HG03159 (cell line): Measurements from ENCODE around the gene TUBB2B.

Source experiments
- ATAC-seq: cut with Tn5 transposase; IDR thresholded peaks from one replicate; pipeline ENCODE4 v1.9.1; 2021; ENCODE audit warnings: mild to moderate bottlenecking, moderate library complexity; ENCODE audit not compliant: unreplicated experiment

Gene TUBB2B

GRCh38 chr6:3235486-3235885 lies 8.0 kb upstream of the TUBB2B start:
- ATAC-seq, result peak; percentile 52

DNA sequence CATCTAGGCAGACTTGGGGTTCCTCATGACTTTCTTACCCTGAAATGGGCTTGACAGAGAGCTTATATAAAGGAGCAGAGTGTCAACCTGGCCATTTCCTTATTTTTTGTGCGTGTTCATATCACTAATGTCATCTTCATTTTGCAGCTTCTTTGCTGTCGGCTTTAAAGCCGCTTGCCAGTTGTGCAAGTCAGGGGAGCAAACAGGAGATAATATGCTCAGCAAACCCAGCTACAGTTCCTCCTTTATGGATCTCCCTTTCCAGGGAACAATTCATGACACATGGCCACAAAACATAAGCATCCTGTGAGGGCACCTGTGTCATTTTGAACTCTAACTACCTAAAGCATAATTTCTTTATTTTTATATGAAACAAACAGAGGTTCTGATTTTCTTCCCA lies 6.5 kb upstream of the TUBB2B start:
- ATAC-seq, result no peak

GRCh38 chr6:3233321-3233720 lies 5.9 kb upstream of the TUBB2B start:
- ATAC-seq, result no peak

GRCh38 chr6:3232017-3232945 lies 4.8 kb upstream of the TUBB2B start:
- ATAC-seq, result no peak

GRCh38 chr6:3231247-3232016 lies 4.0 kb upstream of the TUBB2B start:
- ATAC-seq, result no peak

DNA sequence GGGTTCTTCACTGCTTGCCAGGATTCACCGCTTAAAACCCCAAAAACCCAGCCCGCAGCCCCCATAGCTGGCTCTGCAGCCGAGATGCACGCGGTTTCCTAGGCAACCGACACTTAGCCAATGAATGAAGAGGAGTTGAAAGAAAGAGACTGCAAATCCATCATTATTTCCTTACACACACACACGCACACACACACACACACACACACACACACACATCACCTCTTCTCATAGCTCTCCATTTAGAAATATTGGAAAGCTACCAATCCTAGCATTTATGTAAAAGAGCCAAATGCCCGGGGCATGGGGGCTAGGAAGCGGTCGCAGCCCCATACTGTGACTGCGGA lies 3.4 kb upstream of the TUBB2B start:
- ATAC-seq, result no peak

DNA sequence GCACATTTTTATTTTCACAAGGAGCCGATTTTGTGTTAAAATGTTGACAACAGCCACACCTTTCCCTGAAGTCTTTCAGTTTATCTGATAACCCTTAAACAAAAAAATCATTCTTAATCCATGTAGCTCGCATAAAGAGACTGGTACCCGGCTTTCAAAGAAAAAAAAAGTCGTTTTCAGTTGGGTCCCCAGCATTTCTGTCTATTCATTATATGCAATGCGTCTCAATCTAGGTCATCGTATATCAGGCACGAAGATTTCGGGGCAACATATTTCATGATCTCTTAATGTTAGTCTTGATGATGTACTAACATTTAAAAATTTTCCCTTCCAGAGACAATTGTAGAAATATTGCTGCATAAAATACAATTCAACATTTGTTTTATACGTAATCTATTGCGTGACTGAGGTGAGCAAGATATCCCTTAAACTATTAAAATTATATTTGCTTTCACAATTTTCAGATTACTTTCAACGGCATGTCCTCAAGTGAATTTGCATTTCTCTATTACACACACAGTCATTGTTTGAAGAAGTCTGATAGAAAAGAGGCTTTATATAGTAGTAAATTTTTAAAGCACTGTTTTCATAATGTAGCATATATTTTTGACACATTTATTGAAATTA lies 2.9 kb upstream of the TUBB2B start:
- no peak for ATAC-seq

DNA sequence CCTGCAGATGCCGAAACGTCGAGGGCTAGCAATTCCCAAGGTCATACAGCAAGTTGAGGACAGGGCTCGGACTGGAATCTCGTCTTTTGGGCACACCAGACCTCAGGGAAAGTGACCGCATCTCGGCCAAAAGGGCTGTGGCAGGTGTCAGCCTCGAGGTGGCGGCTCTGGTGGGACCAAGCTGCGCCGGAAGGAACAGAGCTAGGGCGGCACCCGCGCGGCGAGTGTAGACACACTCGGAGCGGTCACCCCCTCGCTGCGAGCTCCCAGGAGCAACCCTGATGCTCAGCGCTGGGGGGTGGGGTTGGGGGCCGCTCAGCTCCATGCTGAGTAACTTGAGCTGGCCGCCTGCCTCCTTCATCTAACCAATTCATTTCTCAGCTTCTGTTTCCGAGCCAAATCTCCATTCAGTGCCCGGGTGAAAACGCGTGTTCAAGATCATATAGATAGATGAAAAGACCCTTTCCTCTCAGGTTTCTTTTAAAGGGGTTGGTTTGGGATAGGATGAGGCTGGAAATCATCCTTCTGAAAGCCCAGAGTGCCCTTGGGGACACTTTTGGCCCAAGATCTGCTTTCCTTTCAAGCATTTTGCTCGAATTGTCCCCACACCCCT lies 2.2 kb upstream of the TUBB2B start:
- ATAC-seq, result no peak

- ATAC-seq, result no peak
Measured at GRCh38 chr6:3228771-3229565, 1.5 kb upstream of the TUBB2B start.

DNA sequence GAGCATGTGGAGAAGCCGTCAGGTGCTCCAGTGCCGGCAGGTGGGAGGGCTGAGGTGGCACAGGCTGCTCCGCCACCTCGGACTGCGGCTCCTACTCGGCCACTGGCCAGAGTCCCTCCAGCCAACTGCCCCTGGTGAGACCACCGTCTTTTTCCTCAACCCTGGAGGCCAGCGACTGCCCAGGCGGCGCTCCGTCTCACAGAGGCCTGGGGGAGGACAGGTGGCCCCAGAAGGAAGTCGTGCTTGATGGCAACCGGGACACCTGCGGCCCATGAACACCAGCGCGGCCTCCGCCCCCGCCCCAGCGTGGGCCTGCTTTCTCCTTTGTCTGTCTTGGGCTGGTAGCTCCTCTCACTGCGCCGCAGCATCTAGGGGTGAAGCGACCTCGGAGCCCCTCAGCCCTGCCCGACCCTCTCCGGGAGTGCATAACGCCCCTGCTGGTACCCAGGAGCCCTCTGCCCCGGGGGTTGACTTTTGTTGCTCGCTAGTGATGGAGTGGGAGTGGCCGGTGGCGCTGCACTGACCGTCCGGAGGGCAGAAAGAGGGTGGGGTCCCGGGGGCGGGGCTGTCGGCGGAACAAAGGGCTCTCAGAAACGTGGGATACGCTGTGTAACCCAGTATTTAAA lies 706 bp upstream of the TUBB2B start:
- no peak for ATAC-seq

- ATAC-seq, result no peak
Measured at GRCh38 chr6:3226481-3227362, 731 bp downstream of the TUBB2B start.

DNA sequence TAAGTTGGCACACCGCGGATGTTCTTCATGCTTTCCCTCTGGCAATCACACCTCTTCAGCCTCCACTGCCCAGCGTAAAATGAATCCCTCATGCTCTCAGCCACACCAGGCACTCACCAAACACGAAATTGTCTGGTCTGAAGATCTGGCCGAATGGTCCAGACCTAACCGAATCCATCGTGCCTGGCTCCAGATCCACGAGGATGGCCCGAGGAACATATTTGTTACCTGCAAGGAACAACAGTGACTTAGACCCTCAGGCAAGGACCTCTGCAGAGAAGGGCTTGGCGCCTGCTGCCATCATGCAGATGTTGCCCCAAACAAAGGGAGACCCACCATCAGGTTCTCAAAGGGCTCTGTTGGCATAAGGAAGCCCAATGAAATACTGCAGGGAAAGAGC lies 1.4 kb downstream of the TUBB2B start:
- no peak for ATAC-seq

DNA sequence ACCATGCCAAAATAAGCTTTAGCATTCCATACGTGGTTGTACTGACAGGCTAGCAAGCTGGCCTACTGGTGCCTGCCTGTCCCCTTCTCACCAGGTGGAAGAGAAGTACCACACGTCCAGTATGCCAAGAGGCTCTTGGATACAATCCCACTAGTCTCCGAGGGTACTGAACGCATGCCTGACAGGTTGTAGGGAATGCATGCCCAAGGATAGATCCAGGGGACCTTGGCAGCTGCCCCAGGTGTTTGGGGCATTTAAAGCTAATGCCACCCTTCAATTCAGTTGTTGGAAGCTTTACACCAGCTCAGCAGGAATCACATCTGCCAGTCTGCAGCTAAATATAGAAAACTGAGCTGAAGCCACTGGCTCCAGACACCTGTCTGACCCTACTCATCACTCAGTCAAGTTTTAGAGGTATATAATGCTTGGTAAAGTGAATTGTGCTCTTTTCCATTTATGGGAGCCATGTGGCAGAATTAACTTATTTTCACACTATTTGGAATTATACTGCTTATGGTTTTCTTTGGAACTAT lies 4.9 kb downstream of the TUBB2B start:
- ATAC-seq, result no peak

- ATAC-seq, result no peak
Measured at GRCh38 chr6:3221578-3221977, 5.9 kb downstream of the TUBB2B start.

- ATAC-seq, result no peak
Measured at GRCh38 chr6:3220366-3220765, 7.1 kb downstream of the TUBB2B start.

DNA sequence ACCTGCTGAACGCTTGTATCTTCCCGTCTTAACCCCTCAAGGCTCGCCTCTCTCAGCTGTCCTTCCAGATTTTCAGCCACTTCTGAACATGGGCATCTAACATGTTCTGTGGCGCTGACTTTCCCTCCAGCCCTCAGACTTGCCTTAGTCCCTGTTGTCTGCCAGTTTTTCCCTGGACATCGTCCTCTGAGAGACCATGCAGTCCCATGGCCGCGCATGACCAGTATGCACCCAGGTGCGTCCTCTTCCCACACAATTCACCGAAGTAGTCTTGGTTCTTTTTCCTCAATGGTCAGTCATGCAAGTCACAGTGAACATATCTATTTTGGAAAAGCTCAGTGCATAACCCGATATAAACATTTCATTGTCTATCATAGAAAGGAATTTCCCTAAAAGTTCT lies 9.2 kb downstream of the TUBB2B start:
- no peak for ATAC-seq

DNA sequence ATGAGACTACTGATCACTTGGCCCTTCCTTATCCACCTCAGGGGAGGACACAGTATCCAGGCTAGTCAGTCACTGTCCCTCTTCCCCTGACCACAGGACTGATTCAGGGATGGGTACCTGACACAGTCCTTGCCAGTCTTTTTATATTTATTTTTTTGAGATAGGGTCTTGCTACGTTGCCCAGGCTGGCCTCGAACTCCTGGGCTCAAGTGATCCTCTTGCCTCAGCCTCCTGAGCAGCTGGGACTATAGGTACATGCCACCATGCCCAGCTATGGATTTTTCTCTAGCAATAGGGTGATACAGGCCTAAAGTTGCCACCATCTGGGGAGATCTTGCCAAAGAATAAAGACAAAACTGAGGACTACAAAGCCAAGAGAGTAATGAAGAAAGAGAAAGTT lies 10.2 kb downstream of the TUBB2B start:
- ATAC-seq, result no peak

DNA sequence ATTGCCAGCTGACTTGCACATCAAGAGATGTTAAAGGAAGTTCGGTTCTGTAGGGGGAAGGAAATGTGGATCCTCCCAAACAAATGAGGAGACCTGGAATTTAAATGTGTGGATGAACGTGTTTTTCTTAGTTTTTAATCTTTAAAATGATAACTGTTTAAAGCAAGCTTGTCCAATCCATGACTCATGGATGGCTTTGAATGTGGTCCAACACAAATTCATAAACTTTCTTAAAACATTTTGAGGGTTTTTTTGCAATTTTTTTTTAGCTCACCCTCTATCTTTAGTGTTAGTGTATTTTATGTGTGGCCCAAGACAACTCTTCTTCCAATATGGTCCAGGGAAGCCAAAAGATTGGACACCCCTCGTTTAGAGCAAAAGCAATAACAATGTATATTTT lies 12.6 kb downstream of the TUBB2B start:
- ATAC-seq, result no peak

GRCh38 chr6:3213334-3213695 lies 14.1 kb downstream of the TUBB2B start:
- ATAC-seq, result no peak
